DMS153 treated with DMSO at 0.1 percent for 48 hours (cell line): Measurements from ENCODE around the gene PRKAG2.

Source experiments
- DNase-seq: peaks from one replicate; lab custom pipeline; 2025; ENCODE audit not compliant: unreplicated experiment; lab: John Stamatoyannopoulos, UW

The PRKAG2 gene

DNA sequence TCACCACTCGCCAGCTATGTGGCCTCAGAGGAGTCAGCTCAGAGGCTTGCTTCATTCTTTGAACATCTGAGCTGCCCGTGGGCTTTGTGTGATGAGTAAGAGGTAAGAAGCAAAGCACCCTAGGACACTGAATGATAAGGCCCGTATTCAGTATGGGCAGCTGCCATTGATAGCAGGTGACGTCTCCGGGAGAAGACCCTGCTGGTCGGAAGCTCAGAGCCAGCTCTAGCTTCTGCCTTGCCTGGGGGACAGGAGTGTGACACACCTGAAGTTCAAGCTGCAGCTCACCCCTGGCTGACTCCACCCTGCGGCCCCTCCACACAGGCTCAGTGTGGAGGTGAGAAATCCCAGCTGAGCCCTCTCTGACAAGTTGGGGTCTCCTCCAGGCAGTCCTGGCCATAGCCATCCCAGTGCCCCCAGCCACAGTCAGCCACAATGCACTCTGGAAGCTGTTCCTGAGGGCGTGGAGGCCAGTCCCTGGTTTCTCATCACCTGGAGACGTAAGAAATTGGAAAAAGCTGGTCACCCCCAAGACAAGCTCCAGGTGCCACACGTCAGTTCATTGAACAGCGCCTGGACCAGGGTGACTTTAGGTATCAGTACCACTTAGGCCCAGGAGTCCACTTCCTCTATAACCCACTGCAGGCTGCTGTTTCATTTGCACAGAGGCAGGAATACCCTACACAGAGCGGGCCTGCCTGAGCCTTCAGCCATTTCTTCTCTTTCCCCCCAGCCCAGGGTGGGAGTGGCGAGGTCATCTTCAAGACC, 192.3 kb downstream of the PRKAG2 start:
- no peak for DNase-seq

DNA sequence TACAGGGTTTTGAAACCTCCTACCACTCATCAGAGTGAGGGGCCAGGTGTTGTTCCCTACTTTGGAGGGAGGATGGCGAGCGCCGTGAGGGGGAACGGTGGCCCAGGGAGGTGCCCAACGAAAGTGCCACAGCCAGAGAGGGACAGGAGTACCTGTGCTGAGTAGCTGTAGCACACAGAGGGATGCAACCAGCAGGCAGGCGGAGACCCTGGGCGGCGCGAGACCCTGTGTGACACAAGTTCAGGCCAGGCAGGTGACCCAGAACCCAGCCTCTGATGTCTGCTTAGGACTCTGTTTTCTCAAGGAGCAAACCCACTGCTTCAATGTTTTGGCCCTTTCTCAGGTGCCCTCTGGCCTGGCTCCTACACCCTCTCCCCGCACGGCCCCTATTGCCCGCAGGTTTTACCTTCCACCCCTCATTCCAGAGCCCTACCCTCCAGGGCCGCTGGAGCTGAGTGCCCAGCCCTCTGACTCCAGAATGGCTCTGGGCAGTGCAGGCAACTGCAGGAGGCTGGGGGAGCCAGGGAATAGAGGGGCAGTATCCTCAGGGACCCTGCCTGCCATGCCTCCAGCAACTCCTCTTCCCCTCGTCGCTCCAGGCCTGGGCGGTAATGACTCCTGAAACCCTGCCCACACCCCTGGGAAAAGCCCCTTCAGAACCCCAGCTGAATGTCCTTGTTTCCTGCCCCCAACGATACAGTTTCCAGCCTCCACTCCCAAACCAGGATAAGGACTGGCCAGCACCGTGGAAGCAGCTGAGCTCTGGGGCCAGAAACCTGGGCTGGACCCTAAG, 193.1 kb downstream of the PRKAG2 start:
- DNase-seq, result no peak

GRCh38 chr7:151682831-151683614, 193.9 kb downstream of the PRKAG2 start:
- no peak for DNase-seq

DNA sequence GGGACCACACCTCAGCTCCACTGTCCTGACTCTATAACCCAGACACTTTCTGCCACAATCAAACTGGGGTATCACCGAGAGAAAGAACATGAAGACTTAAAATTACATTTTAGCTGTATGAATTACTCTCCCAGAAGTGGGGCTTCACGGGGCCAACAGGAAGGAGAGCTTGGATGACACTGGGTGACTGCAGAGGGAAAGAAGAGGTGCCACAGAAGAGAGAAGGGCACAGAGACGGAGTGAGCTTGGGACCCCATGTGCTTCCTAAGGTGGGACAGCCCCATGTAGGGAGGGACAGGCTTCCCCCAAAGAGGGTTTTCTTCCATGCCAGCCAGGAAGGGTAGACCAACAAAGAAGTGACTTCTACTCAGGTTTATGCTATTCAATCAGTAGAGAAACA, 195.2 kb downstream of the PRKAG2 start:
- DNase-seq, result no peak

GRCh38 chr7:151680810-151681209, 196.1 kb downstream of the PRKAG2 start:
- DNase-seq, result no peak

- DNase-seq, result no peak
Observed at GRCh38 chr7:151679881-151680612, 196.9 kb downstream of the PRKAG2 start.

DNA sequence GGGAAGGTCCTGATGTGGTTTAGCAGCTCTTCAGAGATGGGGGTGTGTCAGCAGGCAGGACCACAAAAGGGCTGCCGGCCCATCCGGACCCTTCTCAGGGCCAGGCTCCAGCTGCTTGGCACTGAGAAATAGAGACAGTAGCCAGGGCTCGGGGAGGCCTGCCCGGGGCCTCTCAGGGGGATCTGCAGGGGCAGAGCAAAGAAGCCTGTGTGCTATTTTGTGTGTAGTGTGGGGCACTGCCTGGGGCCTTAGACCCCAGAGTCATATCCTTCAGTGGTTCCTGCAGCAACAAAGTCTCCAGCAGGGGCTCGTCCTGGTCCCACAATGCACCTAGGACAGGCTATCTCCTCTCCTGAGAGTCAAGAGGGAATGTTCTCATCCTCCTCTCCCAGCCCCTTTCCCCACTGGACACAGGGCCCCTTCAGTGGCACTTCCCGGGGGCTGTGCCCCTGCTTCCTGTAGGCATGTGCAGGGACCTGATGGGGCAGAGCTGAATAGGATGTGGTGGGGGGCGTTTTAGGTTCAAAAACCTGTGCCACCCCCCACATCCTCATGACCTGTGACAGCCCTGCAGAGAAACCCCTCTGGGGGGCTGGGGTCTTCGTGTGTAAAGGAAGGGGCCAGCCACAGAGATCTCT, 197.7 kb downstream of the PRKAG2 start:
- DNase-seq, result no peak

- no peak for DNase-seq
Observed at GRCh38 chr7:151678227-151678604, 198.7 kb downstream of the PRKAG2 start.

DNA sequence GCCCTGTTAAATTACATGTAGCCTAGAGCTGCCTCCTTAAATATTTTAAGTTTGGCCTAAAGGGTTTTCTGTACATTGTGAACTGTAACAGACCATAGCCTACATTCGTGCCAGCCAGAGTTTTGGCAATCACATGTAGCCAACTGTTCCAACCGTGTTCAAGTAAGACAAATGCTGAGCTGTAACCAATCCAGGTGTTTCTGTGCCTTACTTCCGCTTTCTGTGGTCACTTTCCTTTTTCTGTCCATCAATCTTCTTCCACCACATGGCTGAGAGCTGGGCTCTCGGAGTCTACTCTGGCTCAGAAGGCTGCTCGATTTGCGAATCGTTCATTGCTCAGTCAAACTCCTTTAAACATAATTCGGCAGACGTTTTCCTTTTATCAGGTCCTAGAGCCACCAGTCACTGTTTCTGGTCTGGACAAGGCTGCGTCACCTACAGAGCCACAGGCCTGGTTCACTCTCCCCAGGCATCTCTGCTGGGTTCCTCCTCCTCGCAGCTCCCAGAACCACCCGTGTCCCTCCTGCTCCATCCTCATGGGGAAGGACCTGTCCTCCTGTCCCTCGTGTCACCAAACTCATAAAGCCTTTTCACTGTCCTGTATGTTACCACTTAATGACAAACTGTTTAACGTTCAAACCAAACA, 199.2 kb downstream of the PRKAG2 start:
- DNase-seq, result no peak

DNA sequence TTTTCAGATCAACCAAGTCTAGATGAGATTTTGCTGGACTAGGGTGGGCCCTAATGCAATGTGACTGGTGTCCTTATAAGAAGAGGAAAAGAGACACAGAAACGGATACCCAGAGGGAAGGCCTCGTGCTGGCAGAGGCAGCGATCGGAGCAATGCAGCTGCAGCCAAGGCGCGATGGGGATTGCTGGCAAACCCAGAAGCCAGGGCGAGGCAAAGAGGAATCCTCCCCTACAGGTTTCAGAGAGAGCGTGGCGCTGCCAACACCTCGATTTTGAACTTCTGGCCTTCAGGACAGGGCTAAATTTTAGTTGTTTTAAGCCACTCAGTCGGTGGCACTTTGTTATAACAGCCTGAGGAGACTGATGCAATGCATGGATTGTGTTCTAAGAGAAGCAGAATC, 200.2 kb downstream of the PRKAG2 start:
- DNase-seq, result no peak

GRCh38 chr7:151675196-151675920, 201.6 kb downstream of the PRKAG2 start:
- no peak for DNase-seq

DNA sequence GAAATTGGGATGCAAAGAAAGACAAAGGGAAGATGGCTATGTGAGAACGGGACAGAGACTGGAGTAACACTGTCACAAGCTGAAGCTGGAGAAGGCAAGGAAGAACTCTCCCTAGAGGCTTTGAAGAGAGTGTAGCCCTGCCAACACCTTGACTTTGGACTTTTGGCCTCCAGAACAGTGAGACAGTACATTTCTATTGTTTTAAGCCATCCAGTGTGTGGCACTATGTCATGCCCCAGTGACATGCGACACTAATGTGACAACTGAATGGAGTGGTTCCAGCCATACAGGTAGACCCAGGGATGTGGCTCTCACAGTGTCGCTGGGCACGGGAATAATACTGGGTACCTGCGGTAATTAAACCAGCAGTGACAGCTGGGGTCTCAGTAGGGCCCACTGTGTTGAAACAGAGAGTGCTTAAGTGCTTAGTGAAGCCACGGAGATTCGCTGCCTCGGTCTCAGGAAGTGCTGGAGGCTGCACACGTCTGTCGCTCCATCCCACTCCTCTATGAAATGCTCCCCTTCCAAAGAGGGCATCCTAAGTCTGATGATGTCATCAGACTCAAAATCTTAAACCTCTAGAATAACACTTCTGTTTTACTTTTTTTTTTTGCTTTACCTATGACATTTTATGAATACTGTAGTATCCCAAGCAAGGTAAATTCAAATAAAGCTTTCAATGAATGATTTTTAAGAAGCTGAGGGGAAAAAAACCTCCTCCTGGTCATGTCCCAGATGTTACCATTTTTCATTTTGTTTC, 202.6 kb downstream of the PRKAG2 start:
- DNase-seq, result no peak

DNA sequence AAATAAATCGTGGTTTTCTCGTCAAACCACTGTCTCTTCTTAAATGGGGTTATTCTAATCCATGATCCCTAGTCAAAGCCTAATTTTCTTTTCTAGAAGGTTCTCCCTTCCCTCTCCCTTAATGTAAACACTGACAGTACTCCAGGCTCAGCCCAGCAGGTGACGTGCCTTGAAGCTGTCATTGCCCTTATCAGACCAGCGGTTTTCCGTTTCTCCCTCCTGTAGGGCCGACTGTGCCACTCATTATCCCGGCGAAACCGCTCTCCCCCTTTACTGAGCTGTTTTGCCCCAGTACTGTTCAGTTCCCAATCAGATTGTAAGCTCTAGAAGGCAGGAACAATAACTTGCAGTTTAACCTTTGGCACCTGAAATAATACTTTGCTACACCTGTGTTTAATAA, 203.7 kb downstream of the PRKAG2 start:
- no peak for DNase-seq

- DNase-seq, result no peak
Observed at GRCh38 chr7:151672716-151673115, 204.2 kb downstream of the PRKAG2 start.

DNA sequence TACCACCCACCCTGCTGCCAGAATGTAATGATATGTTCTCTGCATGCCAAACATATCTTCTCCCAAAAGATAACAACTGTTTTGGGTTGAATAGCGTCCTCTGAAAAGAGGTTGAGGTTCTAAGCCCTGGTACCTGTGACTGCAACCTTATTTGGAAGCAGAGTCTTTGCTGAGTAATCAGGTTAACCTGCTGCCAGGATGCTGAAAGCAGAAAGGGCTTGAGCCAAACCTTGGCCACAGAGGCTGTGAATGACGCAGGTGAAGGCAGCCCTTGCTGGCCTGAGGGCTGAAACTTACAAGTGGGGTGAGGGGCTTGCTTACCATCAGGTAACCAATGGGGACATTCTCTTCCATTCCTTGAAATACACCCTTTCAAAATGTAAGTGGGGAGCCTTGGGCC, 205.4 kb downstream of the PRKAG2 start:
- no peak for DNase-seq

DNA sequence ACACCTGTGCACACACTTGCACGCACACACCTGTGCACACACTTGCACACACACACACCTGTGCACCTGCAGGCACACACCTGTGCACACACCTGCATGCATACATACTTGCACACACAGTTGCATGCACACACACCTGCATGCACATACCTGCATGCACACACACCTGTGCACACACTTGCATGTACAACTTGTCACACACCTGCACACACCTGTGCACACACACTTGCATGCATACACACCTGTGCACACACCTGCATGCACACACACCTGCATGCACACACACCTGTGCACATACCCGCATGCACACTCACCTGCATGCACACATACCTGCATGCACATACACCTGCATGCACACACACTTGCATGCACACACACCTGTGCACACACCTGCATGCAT, 207.2 kb downstream of the PRKAG2 start:
- no peak for DNase-seq

- DNase-seq, result no peak
Observed at GRCh38 chr7:151666886-151667285, 210.0 kb downstream of the PRKAG2 start.

DNA sequence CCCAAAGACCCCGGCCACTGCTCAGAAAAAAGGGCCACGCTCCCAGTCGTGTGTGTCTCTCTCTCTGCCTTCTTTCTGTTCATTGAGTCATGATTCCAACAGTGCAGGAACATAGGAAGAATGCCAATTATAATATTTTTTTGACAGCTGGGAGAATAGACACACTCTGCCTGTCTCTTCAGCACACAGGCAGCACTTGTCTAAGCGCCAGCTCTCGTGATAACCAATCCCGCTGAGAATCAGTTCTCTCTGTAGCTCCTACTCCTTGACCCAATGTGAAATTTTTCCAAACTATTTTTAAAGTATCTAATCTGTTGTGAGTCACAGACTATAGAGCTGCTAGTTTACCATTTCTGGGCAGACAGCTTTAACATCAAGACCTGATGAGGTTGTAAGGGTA, 211.5 kb downstream of the PRKAG2 start:
- no peak for DNase-seq

- DNase-seq, result no peak
Observed at GRCh38 chr7:151664268-151664667, 212.6 kb downstream of the PRKAG2 start.
